DMS114 treated with DMSO at 0.1 percent for 48 hours (cell line): Measurements from ENCODE around the gene EPAS1.
"Not testable (repeated sequence)": the region's sequence is repeated elsewhere in the genome, so short reads cannot be mapped to it uniquely, and the experiment has no call there.

ENCODE experiments used
- DNase-seq: peaks from one replicate; lab custom pipeline; 2025; ENCODE audit not compliant: unreplicated experiment; lab: John Stamatoyannopoulos, UW

Gene EPAS1

DNA sequence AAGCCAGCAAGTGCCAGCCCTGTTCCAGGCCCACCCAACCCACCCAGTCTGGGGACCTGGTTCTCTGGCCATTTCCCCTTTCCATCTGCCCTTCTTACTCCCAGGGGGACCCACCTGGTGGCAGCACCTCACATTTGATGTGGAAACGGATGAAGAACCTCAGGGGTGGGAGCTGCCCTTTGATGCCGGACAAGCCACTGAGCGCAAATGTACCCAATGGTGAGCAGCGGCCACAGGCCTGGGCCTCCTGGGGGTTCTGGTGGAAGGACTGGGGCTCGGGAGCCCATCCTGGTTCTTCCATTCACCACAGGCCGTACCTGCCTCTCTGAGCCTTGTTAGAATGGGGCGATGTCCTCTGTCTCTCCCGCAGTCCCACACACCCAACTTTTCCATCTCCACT, 84.7 kb downstream of the EPAS1 start:
- DNase-seq, result no peak

DNA sequence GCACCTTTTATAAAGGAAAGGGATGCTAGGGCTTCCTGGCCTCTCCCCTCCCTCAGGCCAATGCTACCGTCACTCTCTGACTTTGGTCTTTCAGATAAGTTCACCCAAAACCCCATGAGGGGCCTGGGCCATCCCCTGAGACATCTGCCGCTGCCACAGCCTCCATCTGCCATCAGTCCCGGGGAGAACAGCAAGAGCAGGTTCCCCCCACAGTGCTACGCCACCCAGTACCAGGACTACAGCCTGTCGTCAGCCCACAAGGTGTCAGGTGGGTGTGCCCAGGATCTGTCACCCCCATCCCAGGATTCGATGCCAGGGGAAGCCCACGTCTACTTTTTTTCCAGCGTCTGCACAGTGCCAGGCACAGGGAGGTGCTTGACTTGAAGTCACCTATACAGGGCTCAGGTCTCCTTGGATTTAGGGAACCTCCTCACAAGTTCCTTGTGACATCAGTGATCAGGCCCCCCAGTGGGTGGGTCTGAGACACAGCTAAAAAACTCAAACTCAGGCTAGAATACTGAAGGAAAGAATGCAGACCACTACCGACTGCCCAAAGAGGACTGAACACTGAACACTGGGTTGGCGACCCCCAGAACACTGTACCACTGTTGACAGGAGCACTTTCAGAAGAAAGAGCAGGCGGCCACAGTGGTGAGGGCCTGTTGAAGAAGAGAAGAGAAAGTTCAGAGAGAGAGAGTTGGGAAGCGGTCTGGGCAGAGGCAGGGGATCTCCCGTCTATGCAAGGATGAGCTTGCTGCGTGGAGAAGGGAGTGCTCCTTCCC, 85.3 kb downstream of the EPAS1 start:
- no peak for DNase-seq

DNA sequence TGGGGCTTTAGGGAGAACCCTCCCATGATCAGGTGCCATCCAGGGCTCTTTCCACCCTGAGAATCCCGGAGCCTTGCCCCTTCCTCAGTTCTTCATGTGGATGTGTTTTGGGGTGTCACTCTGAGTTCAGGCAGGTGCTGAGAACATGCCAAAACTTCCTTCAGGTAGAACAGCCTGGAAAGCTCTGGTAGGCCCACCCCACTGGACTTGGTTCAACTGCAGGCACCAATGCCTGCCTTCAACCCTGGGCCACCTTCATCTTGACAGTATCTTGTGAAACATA, 85.8 kb downstream of the EPAS1 start:
- no peak for DNase-seq

DNA sequence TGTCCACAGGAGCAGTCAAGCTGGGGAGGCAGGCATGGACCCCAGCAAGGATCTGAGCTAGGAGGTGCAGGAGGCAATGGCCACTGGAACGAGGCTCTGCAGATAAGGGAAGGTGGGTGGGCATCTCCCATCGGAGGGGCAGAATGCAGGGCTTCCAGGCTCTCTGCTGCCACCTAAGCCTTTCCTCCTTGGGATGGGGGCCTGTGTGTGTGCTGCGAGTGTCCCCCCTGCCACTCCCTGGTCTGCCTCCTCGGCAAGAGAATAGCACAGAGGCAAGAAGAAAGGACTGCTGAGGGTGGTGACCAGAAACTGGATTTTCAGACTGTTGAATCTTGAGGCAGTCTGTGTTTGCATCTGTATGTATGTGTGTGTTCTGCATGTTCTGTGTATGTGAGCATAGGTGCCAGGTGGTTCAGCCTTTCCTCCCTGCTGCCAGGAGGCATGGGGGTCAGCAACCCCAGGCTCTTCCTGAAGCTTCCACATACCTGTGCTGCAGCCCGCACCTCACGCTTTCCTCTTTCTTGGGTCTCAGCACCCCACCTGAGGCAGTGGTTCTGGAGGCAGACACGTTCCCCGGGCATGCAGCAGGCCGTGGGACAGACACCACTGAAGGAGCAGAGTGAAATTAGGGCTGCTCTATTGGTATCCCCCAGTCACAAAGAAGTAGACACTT, 86.7 kb downstream of the EPAS1 start:
- no peak for DNase-seq

DNA sequence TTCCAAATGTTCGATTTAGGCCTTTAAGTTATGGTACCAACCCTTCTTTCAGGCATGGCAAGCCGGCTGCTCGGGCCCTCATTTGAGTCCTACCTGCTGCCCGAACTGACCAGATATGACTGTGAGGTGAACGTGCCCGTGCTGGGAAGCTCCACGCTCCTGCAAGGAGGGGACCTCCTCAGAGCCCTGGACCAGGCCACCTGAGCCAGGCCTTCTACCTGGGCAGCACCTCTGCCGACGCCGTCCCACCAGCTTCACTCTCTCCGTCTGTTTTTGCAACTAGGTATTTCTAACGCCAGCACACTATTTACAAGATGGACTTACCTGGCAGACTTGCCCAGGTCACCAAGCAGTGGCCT, 87.2 kb downstream of the EPAS1 start:
- DNase-seq, result no peak

DNA sequence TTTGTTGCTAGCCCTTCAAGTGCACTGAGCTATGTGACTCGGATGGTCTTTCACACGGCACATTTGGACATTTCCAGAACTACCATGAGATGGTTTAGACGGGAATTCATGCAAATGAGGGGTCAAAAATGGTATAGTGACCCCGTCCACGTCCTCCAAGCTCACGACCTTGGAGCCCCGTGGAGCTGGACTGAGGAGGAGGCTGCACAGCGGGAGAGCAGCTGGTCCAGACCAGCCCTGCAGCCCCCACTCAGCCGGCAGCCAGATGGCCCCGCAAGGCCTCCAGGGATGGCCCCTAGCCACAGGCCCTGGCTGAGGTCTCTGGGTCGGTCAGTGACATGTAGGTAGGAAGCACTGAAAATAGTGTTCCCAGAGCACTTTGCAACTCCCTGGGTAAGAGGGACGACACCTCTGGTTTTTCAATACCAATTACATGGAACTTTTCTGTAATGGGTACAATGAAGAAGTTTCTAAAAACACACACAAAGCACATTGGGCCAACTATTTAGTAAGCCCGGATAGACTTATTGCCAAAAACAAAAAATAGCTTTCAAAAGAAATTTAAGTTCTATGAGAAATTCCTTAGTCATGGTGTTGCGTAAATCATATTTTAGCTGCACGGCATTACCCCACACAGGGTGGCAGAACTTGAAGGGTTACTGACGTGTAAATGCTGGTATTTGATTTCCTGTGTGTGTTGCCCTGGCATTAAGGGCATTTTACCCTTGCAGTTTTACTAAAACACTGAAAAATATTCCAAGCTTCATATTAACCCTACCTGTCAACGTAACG, 88.8 kb downstream of the EPAS1 start:
- no peak for DNase-seq

DNA sequence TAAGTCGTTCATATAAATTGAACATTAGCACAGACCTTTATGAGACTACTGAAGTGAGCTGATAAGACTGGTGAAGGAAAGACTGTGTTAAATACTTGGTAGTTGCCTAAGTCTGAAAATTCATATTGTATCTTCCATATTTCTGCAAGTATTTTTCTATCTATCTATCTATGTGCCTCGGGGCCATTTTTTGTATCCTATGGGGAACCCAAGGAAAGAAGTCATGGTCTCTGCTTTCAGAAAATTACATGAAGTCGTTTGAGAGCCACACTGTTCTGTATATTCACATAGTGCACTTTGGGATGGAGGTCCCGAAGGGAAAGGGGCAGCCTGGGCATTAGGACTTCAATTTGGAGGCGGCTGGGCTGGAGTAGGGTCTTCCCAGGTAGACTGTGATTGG, 89.6 kb downstream of the EPAS1 start:
- no peak for DNase-seq

DNA sequence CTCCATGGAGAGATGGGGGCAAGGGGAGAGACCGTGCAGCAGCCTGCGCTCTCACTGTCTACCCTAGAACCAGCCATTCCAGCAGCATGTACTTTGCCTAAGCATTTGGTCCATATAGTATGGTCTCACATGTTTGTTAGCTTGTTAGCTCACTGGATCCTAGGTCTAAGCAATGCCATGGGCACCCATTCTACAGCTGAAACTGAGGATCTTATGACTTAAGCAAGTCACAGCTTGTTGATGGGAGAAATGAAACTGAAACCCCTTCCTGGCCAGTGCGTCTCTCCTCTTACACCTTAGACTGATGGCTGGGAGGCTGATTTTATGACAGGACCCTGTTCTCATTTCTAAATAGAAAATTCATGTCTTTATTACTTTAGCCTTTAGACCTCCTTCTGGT, 90.1 kb downstream of the EPAS1 start:
- no peak for DNase-seq

DNA sequence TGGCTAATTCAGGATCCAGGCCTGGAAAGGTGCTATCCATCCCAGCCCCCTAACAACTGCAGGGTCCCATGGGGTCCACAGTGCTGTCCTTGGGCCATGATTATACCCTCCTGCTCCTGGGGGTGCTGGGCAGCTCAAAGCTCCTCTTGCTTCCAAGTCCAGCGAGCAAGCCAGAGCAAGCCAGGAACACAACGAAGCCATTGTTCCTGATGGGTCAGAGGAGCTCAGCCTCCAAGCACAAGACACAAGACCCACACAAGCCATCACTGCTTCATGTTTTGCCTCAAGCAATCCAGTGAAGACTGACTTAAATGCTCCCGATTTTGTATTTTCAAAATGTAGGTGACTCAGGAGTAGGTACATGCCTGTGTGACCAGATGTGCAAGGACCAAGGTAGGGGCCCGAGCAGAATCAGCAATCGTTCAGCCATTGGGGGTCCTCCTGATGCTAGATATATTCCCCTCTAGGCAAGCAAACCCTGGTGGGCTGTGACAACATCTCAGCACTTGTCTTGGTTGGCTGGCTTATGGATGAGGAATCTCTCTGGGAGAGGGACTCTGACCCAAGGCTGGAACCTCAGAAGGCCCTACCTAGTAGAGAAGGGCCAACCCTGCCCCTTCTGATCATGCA, 90.8 kb downstream of the EPAS1 start:
- no peak for DNase-seq

DNA sequence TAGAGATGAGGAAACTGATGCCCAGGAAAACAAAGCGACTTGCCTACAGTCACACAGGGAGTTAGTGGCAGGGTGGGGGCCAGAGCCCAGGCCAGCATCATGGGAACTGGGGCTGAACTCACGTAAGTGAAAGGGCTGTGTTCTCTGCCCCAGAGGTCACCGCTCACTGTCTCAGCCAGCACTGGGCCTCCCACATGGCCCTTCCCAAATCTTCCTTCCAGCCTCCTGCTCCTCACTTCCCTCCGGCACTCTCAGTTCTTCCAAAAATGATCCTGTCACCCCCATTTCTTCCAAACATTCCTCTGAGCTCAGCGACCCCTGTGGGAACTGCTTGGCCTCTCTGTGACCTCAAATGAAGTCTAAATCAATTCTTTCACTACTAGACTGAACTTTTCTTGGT, 91.7 kb downstream of the EPAS1 start:
- no peak for DNase-seq

DNA sequence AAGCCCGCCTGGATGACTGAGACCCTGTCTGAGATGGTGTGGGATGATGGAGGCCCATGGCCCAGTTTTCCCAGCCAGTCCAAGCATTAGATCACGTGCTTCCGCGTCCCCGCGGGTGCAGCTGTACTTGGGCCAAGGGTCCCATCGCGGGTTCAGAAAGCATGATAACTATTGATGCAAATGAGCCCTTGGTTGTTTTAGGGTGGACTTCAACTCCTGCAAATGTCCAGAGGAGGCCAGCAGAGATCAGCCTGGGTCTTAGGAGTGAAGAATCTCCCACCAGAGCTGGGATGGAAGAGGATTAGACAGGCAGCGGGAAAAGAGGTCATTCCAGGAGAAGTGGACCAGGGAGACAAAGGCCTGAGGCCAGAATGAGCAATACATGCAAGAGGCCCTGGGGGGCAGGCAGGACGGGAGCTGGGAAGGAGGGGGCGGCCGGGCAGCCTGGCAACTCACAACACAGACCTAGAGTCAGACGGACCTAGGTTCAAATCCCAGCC, 92.3 kb downstream of the EPAS1 start:
- no peak for DNase-seq

DNA sequence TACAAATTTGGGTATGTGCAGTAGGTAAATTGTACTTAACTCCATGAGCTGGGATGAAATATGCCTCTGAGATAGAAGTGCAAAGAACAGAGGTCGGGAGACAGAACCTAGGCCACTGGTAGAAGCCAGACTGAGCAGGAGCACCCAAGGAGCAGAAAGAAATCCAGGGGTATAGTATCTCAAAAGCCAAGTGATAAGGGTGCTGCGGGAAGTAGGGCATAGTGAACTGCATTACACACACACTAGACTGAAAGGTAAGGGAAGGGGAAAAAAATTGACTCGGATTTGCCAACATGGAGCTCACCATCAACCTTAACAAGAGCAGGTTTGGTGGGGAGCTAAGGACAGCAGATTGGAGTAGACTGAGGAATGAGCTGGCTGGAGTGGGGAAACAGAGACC, 92.8 kb downstream of the EPAS1 start:
- DNase-seq, result no peak

DNA sequence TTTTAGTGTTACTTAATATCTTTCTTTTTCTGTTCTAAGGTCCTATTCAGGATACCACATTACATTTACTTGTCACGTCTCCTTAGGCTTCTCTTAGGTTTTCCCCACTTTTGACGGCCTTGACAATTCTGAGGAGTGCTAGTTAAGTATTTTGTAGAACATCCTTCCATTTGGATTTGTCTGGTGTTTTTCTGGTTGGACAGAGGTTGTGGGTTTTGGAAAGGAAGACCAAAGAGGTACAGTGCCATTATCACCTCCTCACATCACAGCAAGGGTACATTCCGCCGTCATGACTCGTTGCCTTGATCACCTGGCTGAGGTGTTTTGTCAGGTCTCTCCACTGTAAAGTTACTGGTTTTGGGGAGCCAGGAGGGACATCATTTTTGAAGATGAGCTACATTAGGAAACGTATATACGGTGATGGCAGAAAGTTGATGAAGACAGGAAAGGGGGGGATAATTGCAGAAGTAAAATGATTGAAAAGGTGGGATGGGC, 93.7 kb downstream of the EPAS1 start:
- no peak for DNase-seq

DNA sequence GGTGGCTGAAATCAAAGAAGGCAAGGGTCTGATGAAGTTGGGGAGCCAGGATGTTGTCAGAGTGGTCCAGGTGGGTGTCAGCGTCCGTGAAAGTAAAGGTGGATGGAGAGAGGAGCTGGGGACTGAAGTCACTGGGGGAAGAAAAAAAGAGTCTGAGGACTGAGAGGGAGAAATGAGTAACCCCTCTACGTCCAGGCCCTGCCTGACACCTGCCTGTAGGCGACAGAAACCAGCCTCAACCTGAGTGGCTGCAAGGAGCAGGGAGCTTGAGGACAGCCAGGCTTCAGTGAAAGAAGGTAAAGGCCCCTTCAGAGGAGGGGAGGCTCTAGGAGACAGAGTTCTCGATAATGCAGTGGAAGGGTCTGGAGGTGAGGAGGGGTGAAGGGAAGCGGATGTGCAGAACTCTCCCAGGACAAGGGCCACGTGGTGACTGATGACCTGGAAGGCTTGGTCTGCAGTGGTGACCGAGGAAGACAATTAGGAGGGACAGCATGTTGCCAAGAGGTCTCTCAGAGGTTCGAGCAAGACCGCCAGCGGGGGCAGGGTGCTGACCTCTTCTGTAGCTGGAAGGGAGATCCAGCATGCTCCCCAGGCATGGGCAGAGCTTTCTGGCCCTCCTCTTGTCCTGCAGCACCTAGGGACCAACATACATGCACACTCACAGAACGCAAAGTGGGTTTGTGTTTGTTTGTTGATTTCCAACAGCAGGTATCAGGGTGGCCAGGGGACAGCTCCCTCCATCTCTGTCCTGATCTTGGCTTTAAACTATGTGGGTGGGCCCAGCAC, 95.5 kb downstream of the EPAS1 start:
- no peak for DNase-seq

DNA sequence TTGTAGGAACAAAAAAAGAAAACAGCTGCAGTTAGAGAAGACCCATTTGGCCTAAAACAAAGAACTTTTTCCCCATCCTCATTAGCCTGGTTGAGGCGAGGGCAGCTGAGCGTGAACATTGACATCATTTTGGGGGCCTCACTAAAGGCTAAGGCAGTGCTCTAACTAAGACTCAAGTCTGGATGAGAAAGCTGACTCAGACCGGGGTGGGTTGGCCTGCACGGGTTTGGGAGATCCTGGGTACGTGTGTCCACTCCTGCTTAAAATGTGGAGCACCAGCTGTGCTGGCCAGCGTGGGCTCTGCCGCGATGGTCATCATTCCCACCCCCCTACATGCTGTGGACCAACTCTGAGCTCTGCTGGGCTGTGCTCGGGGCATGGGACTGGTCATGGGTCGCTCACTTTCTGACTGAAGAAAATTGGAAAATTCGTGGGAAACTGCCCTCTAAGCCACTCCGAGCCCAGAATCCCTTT, 96.2 kb downstream of the EPAS1 start:
- DNase-seq, result no peak

DNA sequence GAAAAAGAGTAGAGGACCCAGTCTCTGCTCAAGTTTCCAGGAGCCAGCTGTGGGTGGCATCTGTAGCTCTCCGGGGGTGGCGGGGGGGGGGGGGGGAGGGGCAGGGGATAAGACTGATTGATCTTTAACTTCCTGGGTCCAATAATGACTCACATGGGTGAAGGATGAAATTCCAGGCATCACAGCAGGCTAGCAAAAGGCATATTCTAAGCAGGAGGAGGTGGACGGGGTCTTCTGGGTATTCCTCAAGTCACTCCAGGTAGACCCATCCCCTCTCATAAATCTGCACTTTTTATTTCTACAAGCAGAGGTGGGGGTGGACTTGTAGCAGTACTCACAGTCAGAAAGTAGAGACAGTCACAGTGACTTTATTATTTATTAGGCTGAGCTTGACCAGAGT, 96.7 kb downstream of the EPAS1 start:
- DNase-seq, result no peak

DNA sequence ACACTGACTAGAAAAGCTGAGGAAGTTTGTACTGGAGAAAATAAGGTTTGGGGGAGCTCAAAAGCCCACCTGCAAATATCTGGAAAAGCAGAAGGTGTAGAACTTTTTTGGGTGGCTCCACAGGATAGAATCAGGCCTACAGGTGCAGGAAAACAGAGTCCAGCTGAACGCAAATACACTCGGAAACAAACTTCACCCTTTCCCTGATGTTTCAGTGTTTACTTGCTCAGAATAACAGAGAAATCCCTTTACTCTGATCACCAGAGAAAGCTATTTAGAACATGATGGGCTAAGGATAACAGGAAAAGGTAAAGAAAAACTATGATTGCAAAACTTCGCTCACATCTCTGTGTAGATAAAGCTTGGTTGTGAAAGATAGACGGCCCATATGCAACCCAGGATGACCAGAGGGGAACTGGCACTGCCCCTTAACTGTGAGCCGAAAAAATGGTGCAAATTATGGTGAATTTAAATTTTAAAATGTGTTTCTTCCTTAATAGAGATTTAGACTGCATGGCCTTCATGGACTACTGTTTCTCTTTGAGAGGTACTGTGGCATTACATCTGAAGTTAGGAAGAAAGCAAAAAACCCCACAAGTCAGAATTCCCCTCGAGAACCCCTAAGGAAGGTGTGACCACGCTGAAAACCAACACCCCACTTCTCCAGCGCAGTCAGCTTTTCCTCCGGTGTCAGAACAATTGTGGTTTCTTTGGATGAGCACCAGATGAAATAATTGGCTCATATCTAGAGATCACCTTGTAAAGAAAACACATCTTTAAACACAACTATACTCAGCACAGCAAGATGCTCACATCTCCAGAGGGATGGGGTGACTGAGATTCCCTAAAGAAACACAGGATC, 97.7 kb downstream of the EPAS1 start:
- DNase-seq, result no peak

DNA sequence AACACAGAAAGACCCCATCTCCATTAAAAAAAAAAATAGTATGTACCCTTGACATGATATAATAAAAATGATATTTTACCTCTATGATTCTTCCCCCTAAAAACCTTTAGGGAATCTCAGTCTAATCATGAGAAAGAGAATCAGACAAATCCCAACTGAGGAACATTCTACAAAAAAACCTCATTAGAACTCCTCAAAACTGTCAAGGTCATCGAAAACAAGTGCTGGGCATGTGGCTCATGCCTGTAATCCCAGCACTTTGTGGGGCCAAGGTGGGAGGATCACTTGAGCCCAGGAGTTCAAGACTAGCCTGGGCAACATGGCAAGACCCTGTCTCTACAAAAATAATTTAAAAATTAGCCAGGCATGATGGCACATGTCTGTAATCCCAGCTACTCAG, 98.5 kb downstream of the EPAS1 start:
- DNase-seq, result not testable (repeated sequence)

DNA sequence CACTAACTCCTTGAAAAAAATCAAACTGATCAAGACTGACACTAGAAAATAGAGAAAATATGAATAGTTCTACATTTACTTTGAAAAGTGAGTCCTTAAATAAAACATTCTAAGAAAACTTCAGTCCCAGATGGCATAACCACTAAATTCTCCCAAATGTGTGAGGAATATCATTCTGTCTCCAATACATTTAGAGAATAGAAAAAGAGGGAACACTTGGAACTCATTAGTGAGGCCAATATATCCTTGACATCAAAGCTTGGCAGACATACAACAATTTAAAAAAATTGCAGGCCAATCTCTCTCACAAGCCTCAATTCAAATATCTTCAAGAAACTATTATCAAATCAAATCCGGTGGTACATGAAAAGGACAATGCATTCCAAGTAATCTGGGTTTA, 102.8 kb downstream of the EPAS1 start:
- DNase-seq, result no peak

DNA sequence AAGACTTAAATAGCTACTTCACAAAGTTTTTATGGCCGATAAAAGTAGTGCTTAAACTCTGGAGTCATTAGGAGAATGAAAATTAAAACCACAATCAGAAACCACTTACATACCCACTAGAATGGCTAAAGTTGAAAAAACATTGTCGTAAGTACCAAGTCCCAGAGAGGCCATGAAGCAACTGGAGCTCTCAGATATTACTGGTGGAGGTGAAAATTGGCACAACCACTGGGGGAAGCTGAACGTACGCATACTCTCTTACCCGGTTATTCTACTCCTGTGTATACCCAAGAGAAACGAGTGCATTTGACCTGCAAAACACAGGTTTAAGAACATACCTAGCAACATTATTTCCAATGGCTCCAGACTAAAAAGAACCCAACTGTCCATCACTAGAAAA, 105.7 kb downstream of the EPAS1 start:
- no peak for DNase-seq
